Measurements from ENCODE around the gene JAK1. TPM values are rescaled to one million over a fixed set of nuclear protein-coding genes. Genes with fewer than 3 reads are reported as not detected.
"Not testable (repeated sequence)": the region's sequence is repeated elsewhere in the genome, so short reads cannot be mapped to it uniquely, and the experiment has no call there.

JAK1 gene
- polyA plus RNA-seq, 3 donors, result 94.2 to 117 (median 112) TPM

- DNase-seq (ENCODE audit: extremely low read depth in 1 of 11, low read depth in 9 of 11, low spot score in 4 of 11), result no peak
Measured at GRCh38 chr1:64838486-64838885, 127.9 kb downstream of the JAK1 start.

DNA sequence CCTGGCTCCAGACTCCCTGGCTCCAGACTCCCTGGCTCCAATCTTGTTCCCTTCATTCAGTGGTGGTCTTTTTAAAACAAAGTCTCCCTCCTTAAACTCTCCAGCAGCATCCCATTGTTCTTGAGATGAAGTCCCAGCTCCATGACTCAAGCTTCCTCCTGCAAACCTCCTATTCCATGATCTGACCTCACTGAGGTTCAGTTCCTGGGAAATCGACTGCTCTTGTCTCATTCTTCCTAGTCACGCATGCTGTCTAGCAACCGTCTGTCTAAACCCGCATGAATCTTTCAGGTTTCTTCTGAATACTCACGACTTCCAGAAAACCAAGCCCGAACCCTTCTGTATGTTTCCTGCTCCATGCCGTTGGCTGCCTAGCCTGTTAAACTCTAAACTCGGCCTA, 129.5 kb downstream of the JAK1 start:
- no peak for DNase-seq (ENCODE audit: extremely low read depth in 1 of 11, low read depth in 9 of 11, low spot score in 4 of 11)

DNA sequence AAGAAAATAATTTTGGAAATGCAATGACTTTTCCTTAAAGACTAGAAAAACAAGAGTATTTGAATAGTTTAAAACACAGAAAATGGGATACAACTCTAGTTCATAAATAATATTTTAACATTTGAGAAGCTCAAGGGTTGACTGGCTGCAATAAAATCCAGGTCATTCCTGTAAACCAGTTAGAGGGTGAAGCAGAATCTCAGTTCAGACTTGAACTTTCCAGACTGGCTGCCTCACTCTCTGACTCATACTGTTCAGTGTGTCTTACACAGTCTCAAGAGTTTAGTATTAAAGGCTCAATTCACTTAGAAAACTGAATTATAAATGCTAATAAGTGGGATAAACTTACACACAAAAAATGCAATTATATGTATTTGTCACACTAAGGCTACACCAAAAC, 131.6 kb downstream of the JAK1 start:
- no peak for DNase-seq (ENCODE audit: extremely low read depth in 1 of 11, low read depth in 9 of 11, low spot score in 4 of 11)

GRCh38 chr1:64830030-64830651, 136.2 kb downstream of the JAK1 start:
- DNase-seq (ENCODE audit: extremely low read depth in 1 of 11, low read depth in 9 of 11, low spot score in 4 of 11), result no peak

DNA sequence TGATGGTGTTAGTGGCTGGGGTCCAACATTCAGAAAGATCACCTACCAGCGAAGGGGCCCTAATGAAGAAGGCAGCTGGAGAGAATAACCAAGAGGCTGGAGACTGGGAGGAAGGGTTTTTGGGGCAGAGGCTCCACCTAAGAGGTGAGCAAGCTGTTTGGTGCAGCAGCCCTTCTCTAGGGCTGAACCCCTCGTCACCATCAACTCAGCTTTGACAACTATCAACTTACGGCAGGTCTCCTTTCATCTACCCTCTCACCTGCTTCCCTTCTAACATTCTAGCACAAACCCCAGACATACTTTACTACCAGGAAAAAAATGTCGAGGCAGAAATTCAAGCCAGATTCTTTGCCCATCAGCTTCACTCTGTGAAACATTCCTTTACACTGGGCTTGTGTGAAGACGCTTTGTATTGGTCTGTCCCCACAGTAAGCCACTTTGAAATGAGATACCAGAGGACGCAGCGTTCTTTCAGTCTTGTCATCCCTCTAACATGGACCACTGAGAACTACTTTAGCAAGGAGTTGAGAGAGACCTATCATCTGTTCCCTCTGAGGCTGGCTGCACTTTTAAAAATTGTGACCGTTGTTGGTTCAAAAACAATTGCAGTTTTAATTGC, 136.8 kb downstream of the JAK1 start:
- DNase-seq (ENCODE audit: extremely low read depth in 1 of 11, low read depth in 9 of 11, low spot score in 4 of 11), result peak in 4 of 11 donors; percentile 4 to 27 (median 16)

- DNase-seq (ENCODE audit: extremely low read depth in 1 of 11, low read depth in 9 of 11, low spot score in 4 of 11), result no peak
Measured at GRCh38 chr1:64828829-64829228, 137.5 kb downstream of the JAK1 start.

DNA sequence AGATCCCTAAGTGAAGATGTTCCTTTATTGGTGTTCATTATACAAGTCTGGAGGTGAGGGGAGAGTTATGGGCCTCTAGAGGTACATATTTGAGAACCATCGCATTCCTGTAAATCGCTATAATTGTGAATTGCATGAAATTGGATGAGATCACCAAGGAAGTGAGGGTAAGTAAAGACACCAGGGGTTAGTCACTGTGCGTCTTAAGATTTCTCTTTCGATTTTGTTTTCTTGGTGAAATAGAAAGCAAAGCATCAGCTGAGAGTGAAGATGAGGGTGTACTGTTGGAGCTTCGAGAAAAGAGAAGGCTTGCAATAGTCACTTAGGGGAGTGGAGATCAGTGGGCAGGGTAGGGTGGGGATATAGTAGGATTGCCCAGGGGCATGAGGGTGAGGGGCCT, 139.4 kb downstream of the JAK1 start:
- no peak for DNase-seq (ENCODE audit: extremely low read depth in 1 of 11, low read depth in 9 of 11, low spot score in 4 of 11)

- peak; percentile 55 to 84 (median 73) for DNase-seq (ENCODE audit: extremely low read depth in 1 of 11, low read depth in 9 of 11, low spot score in 4 of 11)
Measured at GRCh38 chr1:64823691-64824476, 142.5 kb downstream of the JAK1 start.

DNA sequence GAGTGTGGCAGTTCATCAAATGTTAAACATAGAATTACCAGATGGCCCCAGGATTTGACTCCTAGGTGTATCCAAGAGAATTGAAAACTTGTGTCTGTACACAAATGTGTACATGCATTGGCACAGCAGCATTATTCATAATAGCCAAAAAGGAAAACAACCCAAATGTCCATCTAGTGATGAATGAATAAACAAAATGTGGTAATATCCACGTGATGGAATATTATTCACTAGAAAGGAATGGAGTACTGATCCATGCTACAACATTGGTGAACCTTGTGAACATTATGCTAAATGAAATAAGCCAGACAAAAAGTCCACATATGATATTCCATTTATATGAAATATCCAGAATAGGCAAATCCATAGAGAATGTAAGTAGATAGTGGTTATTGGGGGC, 143.7 kb downstream of the JAK1 start:
- DNase-seq (ENCODE audit: extremely low read depth in 1 of 11, low read depth in 9 of 11, low spot score in 4 of 11), result no peak

- not testable (repeated sequence) for DNase-seq (ENCODE audit: extremely low read depth in 1 of 11, low read depth in 9 of 11, low spot score in 4 of 11)
Measured at GRCh38 chr1:64820572-64820971, 145.8 kb downstream of the JAK1 start.

- DNase-seq (ENCODE audit: extremely low read depth in 1 of 11, low read depth in 9 of 11, low spot score in 4 of 11), result not testable (repeated sequence)
Measured at GRCh38 chr1:64817364-64817763, 149.0 kb downstream of the JAK1 start.

DNA sequence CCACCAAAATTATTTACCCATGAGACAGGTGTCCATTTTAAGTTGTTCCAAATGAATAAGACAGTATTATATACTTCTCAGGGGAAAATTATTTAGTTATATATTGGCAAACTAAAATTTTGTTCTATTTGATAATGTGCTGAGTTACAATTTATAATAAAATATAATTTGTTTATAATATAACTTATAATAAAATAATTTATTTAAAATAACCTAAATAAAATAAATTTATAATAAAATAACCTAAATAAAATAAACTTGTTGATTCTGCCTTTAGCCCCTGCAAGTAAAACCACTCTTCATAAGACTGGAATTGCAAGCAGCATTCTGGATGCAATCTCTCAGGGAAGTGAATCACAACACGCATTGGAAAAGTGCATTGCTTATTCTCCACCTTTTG, 151.9 kb downstream of the JAK1 start:
- no peak for DNase-seq (ENCODE audit: extremely low read depth in 1 of 11, low read depth in 9 of 11, low spot score in 4 of 11)

GRCh38 chr1:64811131-64811530, 155.2 kb downstream of the JAK1 start:
- DNase-seq (ENCODE audit: extremely low read depth in 1 of 11, low read depth in 9 of 11, low spot score in 4 of 11), result no peak

GRCh38 chr1:64810001-64810400, 156.3 kb downstream of the JAK1 start:
- no peak for DNase-seq (ENCODE audit: extremely low read depth in 1 of 11, low read depth in 9 of 11, low spot score in 4 of 11)

GRCh38 chr1:64809309-64809708, 157.0 kb downstream of the JAK1 start:
- no peak for DNase-seq (ENCODE audit: extremely low read depth in 1 of 11, low read depth in 9 of 11, low spot score in 4 of 11)

DNA sequence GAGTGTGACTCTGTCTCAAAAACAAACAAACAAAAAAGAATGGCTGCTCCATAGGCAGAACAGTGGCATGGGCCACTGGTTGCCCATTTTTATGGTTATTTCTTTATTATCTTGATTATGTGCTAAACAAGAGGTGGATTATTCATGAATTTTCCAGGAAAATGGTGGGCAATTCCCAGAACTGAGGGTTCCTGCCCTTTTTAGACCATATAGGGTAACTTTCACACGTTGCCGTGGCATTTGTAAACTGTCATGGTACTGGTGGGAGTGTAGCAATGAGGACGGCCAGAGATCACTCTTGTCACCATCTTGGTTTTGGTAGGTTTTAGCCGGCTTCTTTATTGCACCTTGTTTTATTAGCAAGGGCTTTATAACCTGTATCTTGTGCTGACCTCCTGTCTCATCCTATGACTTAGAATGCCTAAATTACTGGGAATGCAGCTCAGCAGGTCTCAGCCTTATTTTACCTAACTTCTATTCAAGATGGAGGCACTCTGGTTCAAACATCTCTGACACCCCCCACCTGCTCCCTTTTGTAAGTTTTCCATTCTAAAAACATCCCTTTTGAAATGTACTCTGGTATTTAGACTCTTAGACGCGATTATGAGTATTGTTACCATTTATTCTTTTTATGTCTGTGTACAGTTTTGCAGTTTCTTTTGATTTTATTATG, 164.4 kb downstream of the JAK1 start:
- DNase-seq (ENCODE audit: extremely low read depth in 1 of 11, low read depth in 9 of 11, low spot score in 4 of 11), result no peak

GRCh38 chr1:64798872-64799271, 167.5 kb downstream of the JAK1 start:
- DNase-seq (ENCODE audit: extremely low read depth in 1 of 11, low read depth in 9 of 11, low spot score in 4 of 11), result no peak

GRCh38 chr1:64790832-64791487, 175.4 kb downstream of the JAK1 start:
- no peak for DNase-seq (ENCODE audit: extremely low read depth in 1 of 11, low read depth in 9 of 11, low spot score in 4 of 11)
